ENCODE results near the gene KRT78.

Gene KRT78

DNA sequence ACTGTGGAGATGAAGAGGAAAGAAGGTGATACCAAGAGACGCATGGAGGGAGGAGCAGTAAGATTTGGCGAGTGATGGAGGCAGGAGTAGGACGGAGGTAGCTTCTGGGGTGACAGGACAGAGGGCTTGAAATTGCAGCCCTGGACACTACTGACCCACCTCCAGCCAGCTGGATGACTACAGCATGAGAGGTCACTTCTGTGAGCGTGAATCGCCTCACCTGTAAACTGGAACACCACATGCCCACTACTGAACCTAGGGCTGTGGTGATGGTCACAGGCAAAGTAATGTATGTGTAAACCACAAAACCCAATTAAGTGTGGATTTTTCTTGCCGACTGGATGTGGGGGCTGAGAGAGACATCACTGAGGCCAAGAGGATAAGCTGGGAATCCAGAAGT, 28.3 kb downstream of the KRT78 start:
- TF ChIP-seq, protein P1, sequence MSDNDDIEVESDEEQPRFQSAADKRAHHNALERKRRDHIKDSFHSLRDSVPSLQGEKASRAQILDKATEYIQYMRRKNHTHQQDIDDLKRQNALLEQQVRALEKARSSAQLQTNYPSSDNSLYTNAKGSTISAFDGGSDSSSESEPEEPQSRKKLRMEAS (IDR thresholded peaks at IDR 0.05) = no peak
- no peak for TF ChIP-seq YY1 (IDR thresholded peaks at IDR 0.05; ENCODE audit: low read depth)
- no peak for TF ChIP-seq FOXM1 (IDR thresholded peaks at IDR 0.05; ENCODE audit: borderline replicate concordance, low read depth)
- TF ChIP-seq TCF12 (IDR thresholded peaks at IDR 0.05; ENCODE audit: low read depth) = no peak
- no peak for TF ChIP-seq NFIC (IDR thresholded peaks at IDR 0.05)
- no peak for TF ChIP-seq CEBPB (IDR thresholded peaks at IDR 0.05)
- TF ChIP-seq TAF1 (IDR thresholded peaks at IDR 0.05; ENCODE audit: low read depth) = no peak
- TF ChIP-seq, protein P2, sequence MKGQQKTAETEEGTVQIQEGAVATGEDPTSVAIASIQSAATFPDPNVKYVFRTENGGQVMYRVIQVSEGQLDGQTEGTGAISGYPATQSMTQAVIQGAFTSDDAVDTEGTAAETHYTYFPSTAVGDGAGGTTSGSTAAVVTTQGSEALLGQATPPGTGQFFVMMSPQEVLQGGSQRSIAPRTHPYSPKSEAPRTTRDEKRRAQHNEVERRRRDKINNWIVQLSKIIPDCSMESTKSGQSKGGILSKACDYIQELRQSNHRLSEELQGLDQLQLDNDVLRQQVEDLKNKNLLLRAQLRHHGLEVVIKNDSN (IDR thresholded peaks at IDR 0.05) = no peak

DNA sequence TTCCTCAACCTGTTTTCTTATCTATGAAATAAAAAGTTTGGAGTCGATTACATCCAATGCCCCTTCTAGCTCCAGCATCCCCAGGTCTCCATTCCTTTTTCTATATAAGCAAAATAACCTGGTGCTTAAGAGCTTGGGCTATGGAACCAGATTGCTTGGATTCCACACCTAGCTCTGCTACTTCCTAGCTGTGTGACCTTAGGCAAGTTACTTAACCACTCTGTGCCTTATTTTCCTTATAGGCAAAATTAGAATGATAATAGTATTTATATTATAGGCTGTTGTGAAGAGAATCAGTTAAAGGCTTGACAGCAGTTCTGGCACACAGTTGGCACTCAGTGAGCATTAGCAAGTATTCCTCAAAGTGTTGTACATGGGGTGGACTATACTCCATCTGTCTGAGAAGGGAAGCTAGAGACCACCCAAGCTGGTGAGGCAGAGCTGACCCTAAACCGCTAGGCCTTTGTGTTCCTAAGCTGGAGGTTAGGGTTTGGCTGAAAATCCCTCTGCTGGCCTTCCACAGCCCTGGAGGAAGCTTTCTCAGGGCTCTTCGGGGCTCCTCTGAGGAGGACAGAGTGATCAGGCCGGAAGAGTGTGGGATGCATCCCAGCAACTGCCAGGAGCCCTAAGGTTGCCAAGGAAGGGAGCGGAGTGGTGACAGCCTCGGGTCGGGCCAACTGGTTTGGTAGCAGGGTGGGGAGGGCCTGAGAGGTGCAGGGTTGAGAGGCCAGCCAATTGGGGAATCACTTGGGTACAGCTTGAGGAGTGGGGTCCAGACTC, 28.9 kb downstream of the KRT78 start:
- TF ChIP-seq FOXM1 (IDR thresholded peaks at IDR 0.05; ENCODE audit: borderline replicate concordance, low read depth) (no peak), TCF12 (IDR thresholded peaks at IDR 0.05; ENCODE audit: low read depth) (no peak), TAF1 (IDR thresholded peaks at IDR 0.05; ENCODE audit: low read depth) (no peak), ZBTB7A (IDR thresholded peaks at IDR 0.05; ENCODE audit: low read depth) (no peak), CREB1 (IDR thresholded peaks at IDR 0.05; ENCODE audit: low read depth) (no peak), EP300 (IDR thresholded peaks at IDR 0.05; ENCODE audit: borderline replicate concordance) (no peak), RAD21 (IDR thresholded peaks at IDR 0.05; ENCODE audit: low read depth) (no peak), CEBPB (IDR thresholded peaks at IDR 0.05) (no peak)
- TF ChIP-seq, protein P2 (IDR thresholded peaks at IDR 0.05) = no peak

DNA sequence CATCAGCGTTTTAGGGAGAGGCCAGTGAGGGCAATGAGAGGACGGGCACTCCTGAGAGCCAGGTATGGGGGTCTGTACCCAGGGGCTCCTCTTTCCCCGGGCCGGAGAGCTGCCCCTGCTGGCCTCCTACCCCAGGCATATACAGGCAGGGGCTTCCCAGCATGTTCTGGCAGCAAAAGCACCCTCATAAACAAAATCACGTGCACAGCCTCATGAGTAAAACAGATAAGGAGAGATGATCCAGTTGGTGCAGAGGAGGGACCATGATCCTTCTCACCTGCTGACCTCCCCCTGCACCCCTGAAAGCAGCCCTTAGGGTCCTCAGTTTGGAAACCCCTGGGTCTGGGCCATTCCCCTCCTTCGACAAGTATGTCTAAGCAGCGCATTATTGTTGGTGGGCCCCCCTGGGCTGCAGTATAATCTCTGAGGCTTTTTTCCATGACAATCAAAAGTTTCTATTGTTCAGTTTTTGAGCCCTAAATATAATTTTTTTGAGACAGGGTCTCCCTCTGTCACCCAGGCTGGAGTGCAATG, 29.8 kb downstream of the KRT78 start:
- no peak for TF ChIP-seq NFIC (IDR thresholded peaks at IDR 0.05)
- no peak for TF ChIP-seq CEBPB (IDR thresholded peaks at IDR 0.05)
- no peak for TF ChIP-seq EGR1 (IDR thresholded peaks at IDR 0.05)
- no peak for TF ChIP-seq RAD21 (IDR thresholded peaks at IDR 0.05; ENCODE audit: low read depth)
- TF ChIP-seq, protein P2 (IDR thresholded peaks at IDR 0.05) = no peak
- TF ChIP-seq TEAD4 (IDR thresholded peaks at IDR 0.05) = no peak
- no peak for TF ChIP-seq YY1 (IDR thresholded peaks at IDR 0.05; ENCODE audit: low read depth)
- TF ChIP-seq CREB1 (IDR thresholded peaks at IDR 0.05; ENCODE audit: low read depth) = no peak
- no peak for TF ChIP-seq TAF1 (IDR thresholded peaks at IDR 0.05; ENCODE audit: low read depth)
- TF ChIP-seq, protein P1 (IDR thresholded peaks at IDR 0.05) = no peak
- TF ChIP-seq TCF12 (IDR thresholded peaks at IDR 0.05; ENCODE audit: low read depth) = no peak
- no peak for TF ChIP-seq EP300 (IDR thresholded peaks at IDR 0.05; ENCODE audit: borderline replicate concordance)
- no peak for TF ChIP-seq ZBTB7A (IDR thresholded peaks at IDR 0.05; ENCODE audit: low read depth)

DNA sequence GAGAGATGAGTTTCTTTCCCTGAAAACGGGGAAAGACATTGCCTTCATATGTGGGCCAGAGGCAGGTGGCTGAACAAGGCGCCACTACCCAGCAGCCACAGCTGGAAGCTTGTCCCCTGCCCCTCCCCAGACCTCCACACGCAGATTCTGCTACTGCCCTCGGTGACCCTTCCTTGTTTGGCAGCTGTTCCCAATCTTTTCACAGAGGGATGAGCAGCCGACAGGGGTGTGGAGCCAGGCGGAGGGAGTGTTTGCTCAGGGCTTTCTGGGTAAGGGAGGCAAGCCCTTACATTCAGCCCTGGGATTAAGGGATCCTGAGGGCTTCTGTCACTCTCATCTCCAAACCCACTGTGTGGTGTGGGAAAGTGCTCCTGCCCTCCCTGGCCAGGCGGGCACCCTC, 30.4 kb downstream of the KRT78 start:
- TF ChIP-seq ZBTB7A (IDR thresholded peaks at IDR 0.05; ENCODE audit: low read depth) (no peak), NFIC (IDR thresholded peaks at IDR 0.05) (no peak), TCF12 (IDR thresholded peaks at IDR 0.05; ENCODE audit: low read depth) (no peak), CREB1 (IDR thresholded peaks at IDR 0.05; ENCODE audit: low read depth) (no peak), RAD21 (IDR thresholded peaks at IDR 0.05; ENCODE audit: low read depth) (no peak), EGR1 (IDR thresholded peaks at IDR 0.05) (no peak), EP300 (IDR thresholded peaks at IDR 0.05; ENCODE audit: borderline replicate concordance) (no peak), TAF1 (IDR thresholded peaks at IDR 0.05; ENCODE audit: low read depth) (no peak), FOXM1 (IDR thresholded peaks at IDR 0.05; ENCODE audit: borderline replicate concordance, low read depth) (no peak), CEBPB (IDR thresholded peaks at IDR 0.05) (no peak), YY1 (IDR thresholded peaks at IDR 0.05; ENCODE audit: low read depth) (no peak), TEAD4 (IDR thresholded peaks at IDR 0.05) (no peak)
- TF ChIP-seq, protein P3, sequence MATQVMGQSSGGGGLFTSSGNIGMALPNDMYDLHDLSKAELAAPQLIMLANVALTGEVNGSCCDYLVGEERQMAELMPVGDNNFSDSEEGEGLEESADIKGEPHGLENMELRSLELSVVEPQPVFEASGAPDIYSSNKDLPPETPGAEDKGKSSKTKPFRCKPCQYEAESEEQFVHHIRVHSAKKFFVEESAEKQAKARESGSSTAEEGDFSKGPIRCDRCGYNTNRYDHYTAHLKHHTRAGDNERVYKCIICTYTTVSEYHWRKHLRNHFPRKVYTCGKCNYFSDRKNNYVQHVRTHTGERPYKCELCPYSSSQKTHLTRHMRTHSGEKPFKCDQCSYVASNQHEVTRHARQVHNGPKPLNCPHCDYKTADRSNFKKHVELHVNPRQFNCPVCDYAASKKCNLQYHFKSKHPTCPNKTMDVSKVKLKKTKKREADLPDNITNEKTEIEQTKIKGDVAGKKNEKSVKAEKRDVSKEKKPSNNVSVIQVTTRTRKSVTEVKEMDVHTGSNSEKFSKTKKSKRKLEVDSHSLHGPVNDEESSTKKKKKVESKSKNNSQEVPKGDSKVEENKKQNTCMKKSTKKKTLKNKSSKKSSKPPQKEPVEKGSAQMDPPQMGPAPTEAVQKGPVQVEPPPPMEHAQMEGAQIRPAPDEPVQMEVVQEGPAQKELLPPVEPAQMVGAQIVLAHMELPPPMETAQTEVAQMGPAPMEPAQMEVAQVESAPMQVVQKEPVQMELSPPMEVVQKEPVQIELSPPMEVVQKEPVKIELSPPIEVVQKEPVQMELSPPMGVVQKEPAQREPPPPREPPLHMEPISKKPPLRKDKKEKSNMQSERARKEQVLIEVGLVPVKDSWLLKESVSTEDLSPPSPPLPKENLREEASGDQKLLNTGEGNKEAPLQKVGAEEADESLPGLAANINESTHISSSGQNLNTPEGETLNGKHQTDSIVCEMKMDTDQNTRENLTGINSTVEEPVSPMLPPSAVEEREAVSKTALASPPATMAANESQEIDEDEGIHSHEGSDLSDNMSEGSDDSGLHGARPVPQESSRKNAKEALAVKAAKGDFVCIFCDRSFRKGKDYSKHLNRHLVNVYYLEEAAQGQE (IDR thresholded peaks at IDR 0.05; ENCODE audit: low read depth) = no peak
- TF ChIP-seq, protein P1 (IDR thresholded peaks at IDR 0.05) = no peak
- TF ChIP-seq, protein P2 (IDR thresholded peaks at IDR 0.05) = no peak

DNA sequence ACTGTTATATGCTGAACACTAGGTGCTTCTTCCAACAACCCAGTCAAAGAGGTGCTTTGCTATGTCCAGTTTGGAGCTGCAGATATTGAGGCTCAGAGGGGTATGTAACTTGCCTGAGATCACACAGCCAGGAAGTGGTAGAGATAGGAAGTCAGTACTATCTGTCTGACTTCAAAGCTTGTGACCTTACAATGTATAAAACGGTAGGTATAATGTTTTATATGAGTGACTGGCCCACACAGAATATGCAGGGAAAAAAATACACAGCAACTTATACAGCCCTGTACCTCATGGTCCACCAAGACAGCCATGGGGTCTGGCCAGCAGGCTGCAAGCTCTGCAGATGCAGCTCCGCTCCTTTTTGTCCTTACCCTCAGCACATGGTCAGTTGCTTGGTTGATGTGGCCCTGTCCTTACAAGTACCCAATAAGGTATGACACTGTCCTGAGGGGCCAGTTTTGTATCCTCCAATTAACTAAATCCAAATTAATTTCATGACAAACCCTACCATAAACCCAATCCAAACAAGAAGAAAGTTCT, 31.0 kb downstream of the KRT78 start:
- no peak for TF ChIP-seq EP300 (IDR thresholded peaks at IDR 0.05; ENCODE audit: borderline replicate concordance)
- no peak for TF ChIP-seq TAF1 (IDR thresholded peaks at IDR 0.05; ENCODE audit: low read depth)
- no peak for TF ChIP-seq CREB1 (IDR thresholded peaks at IDR 0.05; ENCODE audit: low read depth)
- TF ChIP-seq YY1 (IDR thresholded peaks at IDR 0.05; ENCODE audit: low read depth) = no peak
- TF ChIP-seq FOXM1 (IDR thresholded peaks at IDR 0.05; ENCODE audit: borderline replicate concordance, low read depth) = no peak
- no peak for TF ChIP-seq RAD21 (IDR thresholded peaks at IDR 0.05; ENCODE audit: low read depth)
- no peak for TF ChIP-seq TCF12 (IDR thresholded peaks at IDR 0.05; ENCODE audit: low read depth)
- TF ChIP-seq ZBTB7A (IDR thresholded peaks at IDR 0.05; ENCODE audit: low read depth) = no peak
- TF ChIP-seq, protein P2 (IDR thresholded peaks at IDR 0.05) = no peak
- TF ChIP-seq, protein P1 (IDR thresholded peaks at IDR 0.05) = no peak
- TF ChIP-seq, protein P3 (IDR thresholded peaks at IDR 0.05; ENCODE audit: low read depth) = no peak
- no peak for TF ChIP-seq CEBPB (IDR thresholded peaks at IDR 0.05)
- no peak for TF ChIP-seq TEAD4 (IDR thresholded peaks at IDR 0.05)
